Fibroblast of the conjunctiva (primary cell): ENCODE results near the gene KDELR3.

Experiments
- DNase-seq: peaks from one replicate; pipeline ENCODE4 v3.0.0-alpha.2; 2010; ENCODE audit warnings: low read depth

Gene KDELR3

GRCh38 chr22:38467904-38468442 lies at the start of gene KDELR3:
TSS of gene KDELR3 (plus strand) at chr22:38468096. CDS start at chr22:38468234, 138 bp downstream.
- DNase-seq = no peak

- DNase-seq = no peak
Observed at GRCh38 chr22:38418589-38418988, 49.3 kb upstream of the KDELR3 start.

GRCh38 chr22:38419121-38419857 lies 48.6 kb upstream of the KDELR3 start:
- no peak for DNase-seq

- no peak for DNase-seq
Observed at GRCh38 chr22:38419858-38420160, 48.1 kb upstream of the KDELR3 start.

GRCh38 chr22:38420734-38421133 lies 47.2 kb upstream of the KDELR3 start:
- DNase-seq = no peak

- no peak for DNase-seq
Observed at GRCh38 chr22:38422611-38423511, 45.0 kb upstream of the KDELR3 start.

- no peak for DNase-seq
Observed at GRCh38 chr22:38423512-38424503, 44.1 kb upstream of the KDELR3 start.

GRCh38 chr22:38424525-38425080 lies 43.3 kb upstream of the KDELR3 start:
- no peak for DNase-seq

GRCh38 chr22:38426628-38427027 lies 41.3 kb upstream of the KDELR3 start:
- no peak for DNase-seq

GRCh38 chr22:38427465-38427864 lies 40.4 kb upstream of the KDELR3 start:
- DNase-seq = no peak

GRCh38 chr22:38427940-38428339 lies 40.0 kb upstream of the KDELR3 start:
- no peak for DNase-seq

- no peak for DNase-seq
Observed at GRCh38 chr22:38428714-38429113, 39.2 kb upstream of the KDELR3 start.

- DNase-seq = no peak
Observed at GRCh38 chr22:38429499-38430068, 38.3 kb upstream of the KDELR3 start.

GRCh38 chr22:38431266-38432010 lies 36.5 kb upstream of the KDELR3 start:
- no peak for DNase-seq

GRCh38 chr22:38432264-38432663 lies 35.6 kb upstream of the KDELR3 start:
- no peak for DNase-seq

GRCh38 chr22:38433871-38434270 lies 34.0 kb upstream of the KDELR3 start:
- no peak for DNase-seq

- DNase-seq = no peak
Observed at GRCh38 chr22:38435010-38435409, 32.9 kb upstream of the KDELR3 start.

GRCh38 chr22:38435965-38436364 lies 31.9 kb upstream of the KDELR3 start:
- DNase-seq = no peak

- DNase-seq = no peak
Observed at GRCh38 chr22:38436629-38437395, 31.1 kb upstream of the KDELR3 start.

GRCh38 chr22:38437416-38437815 lies 30.5 kb upstream of the KDELR3 start:
- no peak for DNase-seq
